GM21528 (cell line): Measurements from ENCODE around the gene RNF224.

Experiments
- ATAC-seq: cut with Tn5 transposase; IDR thresholded peaks from one replicate; pipeline ENCODE4 v1.9.1; 2021; ENCODE audit warnings: mild to moderate bottlenecking, moderate library complexity; ENCODE audit not compliant: unreplicated experiment, low FRiP score

Gene RNF224

DNA sequence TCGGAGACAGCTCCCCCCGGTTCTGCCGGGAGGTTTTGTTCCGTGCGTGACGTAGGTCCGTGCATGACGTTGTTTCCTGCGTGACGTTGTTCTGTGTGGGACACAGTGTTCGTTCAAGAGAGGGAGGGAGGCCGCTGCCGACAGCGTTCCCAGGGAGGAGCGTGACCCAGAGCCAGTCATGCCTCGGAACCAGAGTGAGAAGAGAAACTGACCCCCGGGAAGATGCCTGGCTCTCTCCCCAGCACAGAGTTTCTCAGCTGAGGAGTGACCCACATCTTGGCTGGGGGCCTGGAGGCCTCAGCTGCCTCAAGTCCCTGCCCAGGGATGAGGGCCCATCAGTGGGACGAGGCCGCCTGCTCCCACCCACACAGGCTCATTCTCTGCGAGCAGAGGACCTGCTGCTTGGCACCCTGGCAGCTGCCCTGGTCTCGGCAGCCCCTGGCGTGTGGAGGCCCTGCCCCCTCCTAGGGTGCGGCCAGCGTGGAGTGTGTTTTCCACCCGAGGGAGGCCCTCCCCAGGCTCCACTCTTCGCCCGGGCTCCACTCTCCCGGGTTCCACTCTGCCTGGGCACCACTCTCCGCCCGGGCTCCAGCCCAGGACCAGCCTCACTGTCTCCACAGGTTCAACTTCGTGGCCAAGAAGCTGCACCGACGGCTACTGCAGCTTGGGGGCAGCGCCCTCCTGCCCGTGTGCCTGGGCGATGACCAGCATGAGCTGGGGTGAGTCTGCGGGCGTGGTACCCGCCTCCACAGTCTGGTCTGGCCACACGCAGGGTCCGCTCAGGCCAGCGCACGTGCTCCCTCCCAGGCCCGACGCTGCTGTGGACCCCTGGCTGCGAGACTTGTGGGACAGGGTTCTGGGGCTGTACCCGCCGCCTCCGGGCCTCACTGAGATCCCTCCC, 13.9 kb upstream of the RNF224 start:
- ATAC-seq = no peak

DNA sequence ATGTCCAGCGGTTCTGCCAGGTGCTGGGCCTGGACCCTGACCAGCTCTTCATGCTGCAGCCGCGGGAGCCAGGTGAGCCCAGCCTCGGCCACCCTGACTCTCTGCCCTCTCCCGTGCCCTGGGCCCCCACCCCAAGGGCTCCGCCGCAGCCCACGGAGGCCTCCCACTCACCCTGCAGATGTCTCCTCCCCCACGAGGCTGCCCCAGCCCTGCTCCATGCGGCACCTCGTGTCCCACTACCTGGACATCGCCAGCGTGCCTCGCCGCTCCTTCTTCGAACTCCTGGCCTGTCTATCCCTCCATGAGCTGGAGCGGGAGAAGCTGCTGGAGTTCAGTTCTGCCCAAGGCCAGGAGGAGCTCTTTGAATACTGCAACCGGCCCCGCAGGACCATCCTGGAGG, 12.7 kb upstream of the RNF224 start:
- no peak for ATAC-seq

DNA sequence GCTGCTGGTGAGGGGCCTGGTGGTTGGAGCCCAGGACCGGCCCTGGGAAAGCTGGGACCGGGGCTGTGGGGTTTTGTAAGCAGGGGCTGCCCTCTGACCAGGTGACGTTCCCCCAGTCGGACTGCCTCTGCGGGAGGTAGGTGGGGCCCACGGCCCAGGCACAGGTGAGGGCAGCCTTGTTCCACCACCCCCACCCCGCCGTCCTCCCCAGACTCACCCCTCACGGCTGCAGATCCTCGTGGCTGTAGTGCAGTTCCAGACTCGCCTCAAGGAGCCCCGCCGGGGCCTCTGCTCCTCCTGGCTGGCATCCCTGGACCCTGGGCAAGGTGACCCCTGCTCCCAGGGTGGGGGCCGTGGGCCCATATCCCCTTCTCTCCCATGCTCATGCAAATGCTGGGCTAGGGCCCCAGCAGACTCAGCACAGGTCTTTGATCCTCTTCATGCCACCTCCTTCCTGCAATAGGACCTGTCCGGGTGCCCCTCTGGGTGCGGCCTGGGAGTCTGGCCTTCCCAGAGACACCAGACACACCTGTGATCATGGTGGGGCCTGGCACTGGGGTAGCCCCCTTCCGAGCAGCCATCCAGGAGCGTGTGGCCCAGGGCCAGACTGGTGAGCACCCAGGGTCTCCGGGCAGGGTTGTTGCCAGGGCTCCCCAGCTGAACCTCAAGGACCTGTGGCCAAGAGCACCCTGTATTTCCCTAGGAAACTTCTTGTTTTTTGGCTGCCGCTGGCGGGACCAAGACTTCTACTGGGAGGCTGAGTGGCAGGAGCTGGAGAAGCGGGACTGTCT, 11.9 kb upstream of the RNF224 start:
- no peak for ATAC-seq

DNA sequence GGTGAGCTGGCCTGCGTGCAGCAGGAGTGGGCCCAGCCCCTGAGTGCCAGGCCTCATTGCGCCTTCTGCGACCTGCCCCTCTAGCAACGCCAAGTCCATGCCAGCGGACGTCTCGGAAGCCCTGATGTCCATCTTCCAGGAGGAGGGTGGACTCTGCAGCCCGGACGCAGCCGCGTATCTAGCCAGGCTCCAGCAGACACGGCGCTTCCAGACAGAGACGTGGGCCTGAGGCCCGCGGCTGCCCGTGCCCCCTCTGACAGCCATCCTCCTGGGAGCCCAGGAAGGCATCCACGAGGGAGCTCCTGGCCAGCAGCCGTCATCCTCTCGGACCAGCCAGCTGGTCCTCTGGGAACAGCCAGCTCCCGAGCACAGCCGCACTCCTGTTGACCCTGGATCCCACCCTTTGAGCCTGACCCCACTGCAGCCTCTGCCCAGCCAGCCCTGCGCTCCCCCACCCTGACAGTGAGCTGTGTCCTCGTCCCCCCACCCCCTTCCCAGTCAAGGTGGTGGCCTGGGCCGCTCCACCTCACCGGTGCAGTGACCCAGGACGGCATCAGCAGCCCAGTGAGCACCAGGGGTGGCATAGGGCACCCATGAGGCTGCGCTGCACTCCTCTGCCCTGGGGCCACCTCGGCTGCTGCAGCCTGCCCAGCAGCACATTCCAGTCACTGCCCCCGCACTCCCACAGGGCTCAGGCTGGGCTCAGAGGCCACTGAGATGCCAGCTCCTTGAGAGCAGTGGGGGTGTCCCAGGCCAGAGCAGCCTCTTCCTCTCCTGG, 10.9 kb upstream of the RNF224 start:
- ATAC-seq = no peak

DNA sequence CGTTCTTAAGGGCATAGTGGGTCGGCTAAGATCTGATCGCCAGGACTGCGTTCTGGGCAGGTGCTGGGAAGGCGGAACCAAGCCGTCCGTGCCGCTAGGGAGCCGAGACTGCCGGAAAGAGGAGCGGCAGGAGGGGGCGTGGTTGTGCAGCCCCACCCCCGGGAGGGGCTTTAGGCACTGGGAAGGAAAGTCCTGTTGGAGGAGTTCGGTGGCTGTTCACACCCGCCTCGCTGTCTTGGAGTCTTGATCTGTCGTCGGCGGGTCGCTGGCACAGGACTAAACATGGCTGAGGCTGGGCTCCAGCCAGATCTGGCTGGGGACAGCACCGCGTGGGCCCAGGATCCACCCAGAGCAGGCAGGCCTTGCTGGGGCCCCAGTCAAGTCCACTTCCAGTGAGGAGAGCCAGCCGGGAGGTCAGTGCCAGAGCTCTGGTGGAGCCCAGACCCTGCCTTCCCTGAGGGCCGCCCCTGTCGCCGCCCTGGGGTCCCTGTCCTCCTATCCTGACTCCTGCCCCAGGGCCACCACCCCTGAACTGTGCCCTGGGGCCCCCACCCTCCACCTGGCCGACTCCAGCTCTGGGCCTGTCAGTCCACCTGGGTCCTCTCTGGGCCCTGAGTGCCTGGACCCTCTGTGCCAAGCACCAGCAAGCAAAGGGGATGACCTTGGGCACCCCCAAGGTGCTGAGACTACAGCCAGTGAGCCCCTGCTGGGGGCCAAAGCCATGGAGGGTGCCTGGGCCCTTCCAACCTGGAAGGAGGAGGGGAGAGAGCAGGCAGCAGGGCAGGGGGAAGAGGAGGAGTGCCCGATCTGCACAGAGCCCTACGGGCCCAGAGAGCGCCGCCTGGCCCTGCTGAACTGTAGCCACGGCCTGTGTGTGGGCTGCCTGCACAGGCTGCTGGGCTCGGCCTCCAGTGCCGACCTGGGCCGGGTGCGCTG, 9.8 kb upstream of the RNF224 start:
- ATAC-seq = no peak

DNA sequence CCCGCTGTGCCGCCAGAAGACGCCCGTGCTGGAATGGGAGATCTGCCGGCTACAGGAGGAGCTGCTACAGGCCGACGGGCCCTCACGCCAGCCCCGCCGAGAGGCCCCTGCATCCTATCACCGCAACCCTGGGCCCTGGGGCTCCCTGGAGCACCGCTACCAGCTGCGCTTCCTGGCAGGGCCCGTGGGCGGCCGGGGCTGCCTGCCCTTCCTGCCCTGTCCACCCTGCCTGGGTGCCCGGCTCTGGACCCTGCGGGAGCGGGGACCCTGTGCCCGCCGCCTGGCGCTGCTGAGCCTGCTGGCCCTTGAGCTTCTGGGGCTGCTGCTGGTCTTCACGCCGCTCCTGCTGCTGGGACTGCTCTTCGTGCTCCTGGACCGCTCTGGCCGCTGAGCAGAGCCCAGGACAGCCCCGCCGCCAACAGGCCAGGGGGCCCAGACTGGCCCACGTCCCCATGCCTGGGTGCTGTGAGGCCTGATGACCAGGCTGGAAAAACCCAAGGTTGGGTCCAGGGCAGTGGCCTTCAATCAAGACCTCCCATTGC, 9.0 kb upstream of the RNF224 start:
- no peak for ATAC-seq

DNA sequence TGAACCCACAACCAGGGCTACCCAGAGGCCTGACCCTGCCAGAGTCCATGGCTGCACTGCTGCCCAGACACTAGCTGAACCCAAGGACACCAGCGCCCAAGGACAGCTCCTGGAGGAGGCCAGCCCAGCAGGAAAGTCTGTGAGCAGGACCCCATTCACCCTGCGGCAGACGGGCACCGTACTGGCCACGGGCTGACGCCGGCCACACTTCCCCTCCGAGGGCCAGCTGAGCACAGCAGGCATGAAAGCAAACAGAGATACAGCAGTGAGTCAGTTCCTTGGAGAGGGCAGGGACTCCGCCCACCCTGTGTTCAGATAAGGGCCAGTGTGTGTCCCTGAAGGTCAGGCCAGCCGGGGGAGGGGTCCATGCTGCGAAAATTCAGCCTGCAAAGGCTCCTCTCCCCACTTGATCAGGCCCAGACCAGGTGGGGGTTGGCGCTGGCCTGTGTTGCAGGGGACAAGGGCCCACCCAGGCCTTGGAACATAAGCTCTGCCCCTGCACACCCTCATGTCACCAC, 8.5 kb upstream of the RNF224 start:
- no peak for ATAC-seq

DNA sequence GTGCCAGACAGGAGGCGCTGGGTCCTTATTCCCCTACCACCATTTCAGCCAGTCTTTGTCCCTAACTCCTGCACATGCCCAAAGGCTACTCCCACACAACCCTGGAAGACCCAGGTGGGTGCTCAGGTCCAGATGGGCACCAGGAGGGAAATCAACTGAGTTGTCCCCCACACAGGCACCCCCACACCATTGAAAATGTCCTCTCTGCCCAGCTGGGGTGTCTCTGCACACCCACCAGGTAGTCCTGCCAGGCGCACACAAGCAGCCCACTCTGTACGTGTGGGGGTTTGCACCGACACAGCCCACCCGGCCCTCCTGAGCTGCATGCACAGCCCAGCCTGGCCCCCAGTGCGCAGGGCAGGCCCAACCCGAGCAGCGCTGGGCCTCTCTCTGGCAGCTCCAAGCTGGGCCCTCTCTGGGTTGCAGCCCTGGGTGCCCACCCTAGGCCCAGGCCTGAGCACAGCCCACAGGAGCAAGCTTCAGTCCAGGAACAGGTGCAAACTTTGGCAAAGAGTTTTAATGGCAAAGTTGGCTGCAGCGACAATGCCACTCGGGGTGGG, 7.5 kb upstream of the RNF224 start:
- ATAC-seq = no peak

DNA sequence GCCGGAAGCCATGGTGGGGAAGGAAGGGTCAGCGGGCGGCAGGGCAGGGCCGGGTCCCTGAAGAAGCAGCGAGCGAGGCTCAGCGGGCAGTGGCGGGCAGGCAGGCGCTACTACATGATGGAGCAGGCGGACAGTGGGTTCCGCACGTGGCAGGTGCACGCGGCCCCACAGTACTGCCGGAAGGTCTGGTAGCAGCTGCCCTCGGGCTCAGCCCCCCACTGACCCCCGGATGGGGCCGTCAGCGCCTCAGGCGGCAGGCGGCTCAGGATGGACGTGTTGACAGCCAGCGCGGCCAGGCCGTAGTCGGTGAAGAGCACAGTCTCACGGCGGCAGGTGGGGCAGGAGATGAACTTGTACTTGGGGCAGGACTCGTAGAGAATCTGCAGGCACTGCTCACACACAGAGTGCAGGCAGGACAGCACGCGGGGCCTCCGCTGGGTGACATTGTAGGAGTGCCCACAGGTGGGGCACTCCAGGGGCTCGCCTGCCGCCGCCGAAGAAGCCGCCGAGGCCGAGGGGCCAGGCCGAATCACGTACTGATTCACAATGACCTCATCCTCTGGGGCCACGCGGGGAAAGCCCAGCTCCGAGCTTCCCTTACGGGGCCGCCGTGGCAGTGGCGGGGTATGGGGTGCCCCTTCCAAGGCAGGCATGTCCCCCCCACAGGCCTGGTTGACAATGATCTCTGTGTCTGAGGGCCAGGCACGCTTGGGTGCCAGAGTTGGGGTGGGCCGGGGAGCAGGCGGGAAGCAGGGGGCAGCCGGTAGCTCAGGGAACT, 6.8 kb upstream of the RNF224 start:
- ATAC-seq = no peak

DNA sequence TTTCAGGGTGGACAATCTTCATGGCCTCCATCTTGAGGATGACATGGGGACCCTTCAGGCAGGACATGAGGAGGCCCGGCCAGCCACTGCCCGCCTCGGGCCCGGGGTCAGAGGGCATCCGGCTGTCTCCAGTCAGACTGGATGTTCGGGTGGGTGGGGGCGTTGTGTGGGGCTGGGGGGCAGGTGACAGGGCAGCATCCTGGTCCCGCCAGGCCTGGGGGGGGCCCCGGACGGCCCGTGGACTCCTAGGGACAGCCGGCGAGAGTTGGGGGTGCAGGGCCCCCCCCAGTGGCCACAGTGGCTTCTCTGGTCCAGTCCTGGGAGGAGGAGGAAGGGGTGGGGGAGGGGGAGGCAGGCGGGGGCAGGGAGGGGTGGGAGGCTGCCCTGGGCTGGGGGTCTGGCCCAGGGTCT, 6.2 kb upstream of the RNF224 start:
- no peak for ATAC-seq

DNA sequence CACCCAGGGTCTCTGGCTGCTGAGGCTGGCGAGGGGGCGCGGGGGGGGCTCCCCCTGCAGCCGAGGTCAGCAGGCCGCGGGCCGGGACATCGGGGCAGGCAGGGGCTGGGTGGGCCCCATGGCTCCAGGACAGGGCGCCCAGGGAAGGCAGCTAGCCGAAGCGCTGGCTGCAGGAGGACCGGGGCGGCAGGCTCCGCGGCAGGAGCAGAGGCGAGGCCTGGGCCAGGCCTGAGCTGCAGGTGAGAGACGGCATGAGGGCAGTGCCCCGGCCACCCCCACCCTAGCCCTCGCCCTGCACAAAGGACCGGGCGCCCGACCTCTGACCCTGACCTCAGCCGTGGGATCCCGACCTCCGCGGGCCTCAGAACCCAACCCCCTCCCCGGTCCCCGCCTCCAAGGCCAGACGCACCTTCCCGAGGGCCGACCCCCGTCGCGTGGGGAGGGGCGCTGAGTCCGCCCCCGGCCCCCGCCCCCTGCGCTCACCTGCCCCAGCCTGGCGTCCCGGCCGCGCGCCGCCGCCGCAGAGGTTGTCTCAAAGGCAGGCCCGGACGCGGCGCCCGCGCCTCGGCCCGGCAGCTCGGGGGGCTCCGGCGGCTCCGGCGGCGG, 5.7 kb upstream of the RNF224 start:
- no peak for ATAC-seq

DNA sequence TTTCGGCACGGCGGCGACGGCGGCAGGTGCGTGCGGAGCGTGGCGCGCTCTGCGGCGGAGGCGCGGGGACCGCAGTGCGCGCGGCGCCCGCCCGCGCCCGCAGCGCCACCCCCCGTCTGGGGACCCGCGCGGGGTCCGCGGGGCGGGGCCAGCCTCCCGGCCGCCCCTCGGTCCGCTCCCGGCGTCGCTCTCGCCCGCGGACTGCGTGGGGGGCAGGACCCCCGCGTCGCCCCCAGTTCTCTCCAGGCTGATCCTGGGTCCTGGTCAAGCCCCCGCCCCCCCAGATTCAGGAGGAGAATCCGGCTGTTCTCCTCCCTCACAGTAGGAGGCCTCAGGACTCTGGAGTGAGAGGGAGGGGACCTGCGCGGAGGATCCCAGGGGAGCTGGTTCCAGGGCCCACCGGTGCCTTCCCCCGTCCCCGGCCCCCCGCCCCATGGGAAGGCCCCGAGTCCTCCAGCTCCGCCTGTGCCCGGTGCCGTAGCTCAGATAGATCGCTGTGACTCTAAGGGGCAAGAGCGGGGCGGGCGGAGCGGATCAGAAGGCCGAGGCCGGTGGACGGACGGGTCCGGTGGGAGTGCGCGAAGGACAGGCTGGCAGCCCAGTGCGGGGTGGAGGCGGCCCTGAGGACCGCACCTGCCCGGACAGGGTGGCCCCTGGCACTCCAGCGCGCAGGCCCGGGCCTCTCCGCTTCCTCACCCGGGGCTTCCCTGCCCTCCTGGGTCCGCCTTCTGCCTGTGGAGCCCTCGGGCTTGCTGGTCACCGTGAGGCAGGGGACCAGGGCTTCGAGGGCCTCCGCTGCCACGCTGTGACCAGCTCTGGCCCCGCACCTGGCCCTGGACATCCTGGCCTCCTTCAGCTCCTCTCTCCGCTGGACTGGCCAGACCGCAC, 4.9 kb upstream of the RNF224 start, which contains the start of gene RNF208:
RNF208 (minus strand) TSS at position 51 of the 888 bp plus-strand sequence. CDS start 1,028 bp downstream, outside the sequence.
- ATAC-seq = peak; percentile 3

DNA sequence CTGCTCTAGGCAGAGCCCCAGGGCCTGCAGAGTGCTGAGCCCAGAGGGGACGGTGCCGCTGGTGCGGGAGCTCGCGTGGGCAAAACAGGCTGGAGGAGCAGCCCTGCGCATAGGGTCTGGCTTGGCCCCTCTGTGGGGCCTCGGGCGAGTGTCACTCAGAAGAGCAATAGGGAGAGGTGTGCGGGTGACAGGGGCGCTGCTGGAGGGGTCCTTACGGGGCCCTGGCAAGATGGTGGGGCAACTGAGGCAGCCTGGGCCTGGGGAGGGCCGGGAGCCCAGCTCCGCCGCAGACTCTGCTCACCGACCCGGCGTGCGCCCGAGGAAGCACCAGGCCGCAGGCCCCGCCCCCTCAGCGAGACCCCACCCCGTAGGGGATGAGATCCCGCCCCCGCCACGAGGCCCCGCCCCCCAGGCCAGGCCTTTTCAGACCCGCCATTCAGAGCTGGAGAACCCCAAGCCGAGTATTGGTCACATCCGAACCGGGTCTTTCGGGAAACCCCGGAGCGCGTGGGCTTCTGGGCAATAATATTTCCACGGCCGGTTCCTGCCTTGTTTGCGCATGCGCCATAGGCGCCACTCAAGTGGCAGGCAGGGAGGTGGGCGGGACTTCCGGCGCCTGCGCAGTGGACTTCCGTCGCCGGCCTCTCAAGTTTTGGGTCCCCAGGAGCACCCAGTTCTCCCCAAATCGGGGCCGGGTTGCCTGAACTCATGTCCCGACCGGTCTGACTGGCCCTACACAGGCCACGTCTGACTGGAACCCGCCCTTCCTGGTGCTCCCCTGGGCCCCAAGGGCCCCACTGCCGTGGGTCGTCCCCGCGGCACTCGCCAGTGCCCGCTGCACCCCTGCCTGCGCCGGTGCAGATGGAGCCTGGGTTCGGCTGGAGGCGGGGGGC, 4.0 kb upstream of the RNF224 start:
- peak; percentile 63 for ATAC-seq

DNA sequence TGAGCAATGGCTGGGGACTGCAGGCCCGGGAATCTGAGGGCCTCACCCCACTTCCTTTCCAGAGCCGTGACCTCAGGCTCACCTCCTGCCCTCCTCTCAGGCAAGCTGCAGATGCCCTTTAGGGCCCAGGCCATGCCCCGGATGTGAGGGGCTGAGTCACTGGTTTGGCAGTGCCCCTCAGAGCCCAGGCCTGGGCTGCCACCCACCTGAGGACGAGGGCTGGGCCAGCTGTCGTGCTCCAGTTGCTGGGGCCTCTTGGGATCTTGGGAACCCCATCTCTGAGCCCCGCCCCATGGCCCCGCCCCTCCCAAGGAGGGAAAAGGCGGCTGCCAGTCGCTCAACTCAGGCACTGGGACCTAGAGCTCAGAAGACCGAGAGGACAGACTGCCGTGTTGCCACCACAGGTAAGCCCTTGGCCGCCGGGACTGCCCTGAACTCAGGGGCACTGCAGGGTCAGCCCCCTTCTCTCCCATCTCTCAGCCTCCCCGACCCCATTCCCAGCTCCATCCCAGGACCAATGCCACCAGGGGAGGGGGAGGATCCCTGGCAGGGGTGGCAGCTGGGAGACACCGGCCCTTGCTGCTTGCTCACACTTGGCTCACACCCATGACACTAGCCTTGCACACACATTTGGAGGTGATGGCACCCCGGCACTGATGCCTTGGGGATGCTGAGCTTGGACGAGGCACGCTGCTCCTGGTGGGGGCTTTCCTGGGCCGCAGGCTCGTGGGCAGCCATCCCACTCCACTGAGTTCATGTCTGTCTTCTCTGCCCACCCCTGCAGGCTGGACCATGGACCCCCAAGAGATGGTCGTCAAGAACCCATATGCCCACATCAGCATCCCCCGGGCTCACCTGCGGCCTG, 2.2 kb upstream of the RNF224 start, which contains the start of gene CYSRT1:
CYSRT1 (plus strand) TSS at position 345 of the 865 bp plus-strand sequence; CDS start at position 793, 448 bp downstream.
- ATAC-seq = no peak
